Measurements from ENCODE around the gene PDHX. TPM values are rescaled to one million over a fixed set of nuclear protein-coding genes. Genes with fewer than 3 reads are reported as not detected.

Gene PDHX
- total and polyA plus RNA-seq, 10 of the 15 experiments (the other 5 are each of a cell fraction or from before 2014, with no cell fraction given) = 14.5 to 41.9 (median 28.0) TPM

DNA sequence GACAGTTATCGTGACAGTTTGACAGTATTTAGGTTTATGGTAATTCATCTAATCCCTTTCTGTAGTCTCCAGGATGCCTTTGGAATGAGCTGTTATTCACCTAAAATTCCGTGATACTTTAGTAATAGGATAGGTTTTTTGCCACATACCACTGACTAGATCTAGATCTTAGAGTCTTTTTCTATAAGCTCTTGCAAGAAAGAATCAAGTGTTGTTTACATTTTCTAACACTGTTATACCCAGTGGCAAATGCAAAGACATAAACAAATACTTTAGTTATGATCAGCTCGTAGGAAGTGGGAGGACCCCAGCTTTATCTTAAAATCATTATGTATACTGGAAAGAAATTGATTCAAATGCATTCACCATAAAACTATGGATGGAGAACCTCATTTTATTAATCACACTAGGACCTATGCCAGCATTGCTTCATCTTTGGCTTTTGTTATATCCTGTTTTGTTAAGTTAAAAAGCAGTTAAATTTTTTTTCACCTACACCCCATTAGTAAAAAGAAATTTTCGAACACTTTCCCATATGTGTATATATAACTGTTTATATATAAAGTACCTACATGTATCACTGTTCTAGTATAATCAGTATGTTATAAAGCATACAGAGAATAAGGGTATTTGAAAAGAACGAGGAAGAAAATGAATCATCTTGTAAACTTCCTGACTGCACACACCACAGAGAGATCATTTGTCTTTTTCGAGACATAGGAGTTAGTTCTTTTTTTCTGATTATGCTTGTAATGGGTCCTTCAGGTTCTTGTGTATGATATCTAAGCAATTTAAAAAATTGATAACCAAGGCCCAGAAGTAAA lies 60.9 kb downstream of the PDHX start (continued):
- TF ChIP-seq CTCF (IDR thresholded peaks at IDR 0.05 in 2 of 3, conservative IDR thresholded peaks at IDR 0.05 in 1 of 3; ENCODE audit: control insufficient read depth in 2 of 3, extremely low read depth in 1 of 3, insufficient read depth in 1 of 3, low read depth in 3 of 3, low read length in 3 of 3) = no peak
- TF ChIP-seq RB1 (IDR thresholded peaks at IDR 0.05; ENCODE audit: borderline replicate concordance) = no peak
- TF ChIP-seq ZNF274 (IDR thresholded peaks at IDR 0.05; ENCODE audit: insufficient read depth, insufficient read length) = no peak
- TF ChIP-seq, protein P1, sequence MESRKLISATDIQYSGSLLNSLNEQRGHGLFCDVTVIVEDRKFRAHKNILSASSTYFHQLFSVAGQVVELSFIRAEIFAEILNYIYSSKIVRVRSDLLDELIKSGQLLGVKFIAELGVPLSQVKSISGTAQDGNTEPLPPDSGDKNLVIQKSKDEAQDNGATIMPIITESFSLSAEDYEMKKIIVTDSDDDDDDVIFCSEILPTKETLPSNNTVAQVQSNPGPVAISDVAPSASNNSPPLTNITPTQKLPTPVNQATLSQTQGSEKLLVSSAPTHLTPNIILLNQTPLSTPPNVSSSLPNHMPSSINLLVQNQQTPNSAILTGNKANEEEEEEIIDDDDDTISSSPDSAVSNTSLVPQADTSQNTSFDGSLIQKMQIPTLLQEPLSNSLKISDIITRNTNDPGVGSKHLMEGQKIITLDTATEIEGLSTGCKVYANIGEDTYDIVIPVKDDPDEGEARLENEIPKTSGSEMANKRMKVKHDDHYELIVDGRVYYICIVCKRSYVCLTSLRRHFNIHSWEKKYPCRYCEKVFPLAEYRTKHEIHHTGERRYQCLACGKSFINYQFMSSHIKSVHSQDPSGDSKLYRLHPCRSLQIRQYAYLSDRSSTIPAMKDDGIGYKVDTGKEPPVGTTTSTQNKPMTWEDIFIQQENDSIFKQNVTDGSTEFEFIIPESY (IDR thresholded peaks at IDR 0.05) = no peak
- TF ChIP-seq HCFC1 (IDR thresholded peaks at IDR 0.05; ENCODE audit: low read length) = no peak
- TF ChIP-seq, protein P2, sequence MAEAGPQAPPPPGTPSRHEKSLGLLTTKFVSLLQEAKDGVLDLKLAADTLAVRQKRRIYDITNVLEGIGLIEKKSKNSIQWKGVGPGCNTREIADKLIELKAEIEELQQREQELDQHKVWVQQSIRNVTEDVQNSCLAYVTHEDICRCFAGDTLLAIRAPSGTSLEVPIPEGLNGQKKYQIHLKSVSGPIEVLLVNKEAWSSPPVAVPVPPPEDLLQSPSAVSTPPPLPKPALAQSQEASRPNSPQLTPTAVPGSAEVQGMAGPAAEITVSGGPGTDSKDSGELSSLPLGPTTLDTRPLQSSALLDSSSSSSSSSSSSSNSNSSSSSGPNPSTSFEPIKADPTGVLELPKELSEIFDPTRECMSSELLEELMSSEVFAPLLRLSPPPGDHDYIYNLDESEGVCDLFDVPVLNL (IDR thresholded peaks at IDR 0.05; ENCODE audit: low read depth, low read length) = no peak
- TF ChIP-seq POLR2A (IDR thresholded peaks at IDR 0.05; ENCODE audit: low read depth, low read length) = no peak
- no peak for TF ChIP-seq NFIC (IDR thresholded peaks at IDR 0.05; ENCODE audit: low read depth, low read length)
- no peak for TF ChIP-seq NR2F1 (conservative IDR thresholded peaks at IDR 0.05)
- no peak for TF ChIP-seq RBBP5 (conservative IDR thresholded peaks at IDR 0.05)

Data from GM12878 (cell line).